Stimulated activated CD4-positive, alpha-beta T cell treated with anti-CD3 and anti-CD28 coated beads, Interleukin-15, amount 100 ng/mL, for 24 hours (primary cell): ENCODE measurements around the gene DISP3.

Experiments used
- DNase-seq: peaks from one replicate; pipeline ENCODE4 v3.0.0-alpha.2; 2020

DISP3 gene

DNA sequence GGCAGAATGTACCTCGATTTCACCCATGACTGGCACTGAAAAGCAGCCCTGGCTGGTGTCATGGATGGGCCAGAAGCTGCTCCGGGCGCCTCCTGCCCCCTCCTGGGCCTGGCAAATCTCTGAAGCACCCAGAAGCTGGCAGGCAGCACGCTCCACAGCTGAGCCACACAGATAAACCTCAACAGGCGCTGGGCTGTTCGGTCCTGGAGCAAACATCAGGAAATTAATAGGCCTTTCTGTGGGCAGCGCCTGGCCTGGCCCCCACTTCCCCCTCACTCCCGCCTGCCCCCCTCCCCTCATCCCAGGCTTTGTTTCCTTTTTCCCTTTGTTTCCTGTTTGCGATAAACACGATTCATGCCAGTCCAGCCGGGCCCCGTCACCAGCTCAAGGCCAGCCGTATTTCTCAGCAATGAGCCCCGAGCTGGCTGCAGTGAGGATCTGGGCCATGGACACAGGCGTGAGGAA, 20.1 kb upstream of the DISP3 start:
- no peak for DNase-seq

DNA sequence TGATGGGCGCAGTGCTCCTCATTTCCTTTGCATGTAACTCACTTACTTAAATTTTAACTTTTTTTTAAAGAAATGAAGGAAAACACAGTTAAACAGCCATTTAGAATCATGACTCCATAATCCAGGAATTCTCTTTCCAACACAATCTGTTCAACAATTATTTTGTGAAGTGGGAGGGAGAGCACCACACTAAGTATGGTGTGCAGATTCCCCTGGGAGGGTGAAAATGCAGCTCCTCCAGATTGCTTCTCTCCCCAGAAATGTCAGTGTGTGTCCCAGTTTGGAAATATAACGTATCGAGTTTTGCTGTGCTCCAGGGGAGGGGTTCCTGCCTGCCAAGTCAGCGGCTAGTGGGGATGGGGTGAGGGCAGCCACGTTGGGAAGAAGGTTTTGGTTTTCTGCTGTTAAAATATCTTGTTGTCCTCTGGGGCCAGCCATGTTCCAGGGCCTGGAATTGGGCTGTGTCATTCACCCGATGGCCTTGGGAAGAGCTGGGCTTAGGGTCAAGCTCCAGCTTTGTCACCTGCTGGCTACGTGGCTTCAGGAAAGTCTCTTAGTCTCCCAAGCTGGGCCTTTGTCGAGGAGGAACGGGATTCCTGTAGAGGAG, 17.3 kb upstream of the DISP3 start:
- DNase-seq, result no peak

GRCh38 chr1:11462224-11462923, 16.6 kb upstream of the DISP3 start:
- DNase-seq, result no peak

GRCh38 chr1:11463177-11463576, 15.8 kb upstream of the DISP3 start:
- DNase-seq, result no peak

DNA sequence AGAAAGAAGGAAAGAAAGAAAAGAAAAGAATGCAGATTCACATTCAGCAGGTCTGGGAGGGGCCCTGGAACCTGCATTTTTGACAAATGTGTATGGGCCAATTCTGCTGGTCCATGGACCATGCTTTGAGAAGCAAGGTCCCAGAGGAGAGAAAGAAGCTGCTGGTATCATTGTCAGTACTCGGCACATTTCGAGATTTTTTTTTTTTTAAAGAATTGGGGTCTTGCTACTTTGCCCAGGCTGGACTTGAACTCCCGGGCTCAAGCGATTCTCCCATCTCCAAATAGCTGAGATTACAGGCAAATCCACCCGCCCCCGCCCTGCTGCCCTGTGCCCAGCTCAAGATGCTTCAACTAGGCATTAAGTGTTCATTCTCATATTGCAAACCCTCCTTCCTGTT, 13.6 kb upstream of the DISP3 start:
- DNase-seq, result no peak

DNA sequence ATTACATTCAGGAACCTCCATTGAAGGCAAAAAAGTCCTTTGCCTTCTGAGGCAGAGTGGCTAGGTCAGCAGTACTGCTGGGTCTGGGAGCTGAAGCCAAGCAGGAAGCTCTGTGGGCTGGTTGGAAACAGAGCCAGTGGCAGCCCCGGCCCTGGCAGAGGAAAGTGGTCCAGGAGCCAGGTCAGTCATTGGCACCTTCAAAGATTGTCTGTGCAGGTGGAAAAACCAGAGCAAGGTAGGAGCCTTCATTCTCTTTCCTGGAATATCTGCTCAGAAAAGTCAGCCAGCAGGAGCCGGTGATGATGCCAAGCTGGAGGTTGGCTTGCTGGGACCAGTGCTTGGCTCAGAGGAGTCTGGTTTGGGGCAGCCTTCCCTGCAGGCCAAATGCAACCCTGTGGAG, 12.5 kb upstream of the DISP3 start:
- no peak for DNase-seq

- DNase-seq, result no peak
Measured at GRCh38 chr1:11468878-11469277, 10.1 kb upstream of the DISP3 start.

DNA sequence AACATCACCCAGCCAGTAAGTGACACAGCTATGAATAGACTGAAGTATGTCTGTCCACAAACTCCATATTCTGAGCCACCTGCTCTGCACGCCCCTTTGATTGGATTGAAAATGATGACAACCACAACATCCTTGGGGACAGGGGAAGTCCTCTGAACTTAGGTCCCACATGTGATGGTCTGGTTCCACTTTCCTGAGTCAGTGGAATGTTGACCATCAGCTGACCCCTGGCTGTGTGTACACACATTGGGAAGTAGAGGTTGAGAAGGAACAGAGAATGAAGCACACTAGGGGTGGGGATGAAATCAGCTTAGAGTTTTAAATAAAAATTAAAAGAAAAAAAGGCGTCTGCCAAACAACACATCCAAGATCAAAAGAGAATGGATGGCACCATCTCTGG, 8.0 kb upstream of the DISP3 start:
- DNase-seq, result no peak

DNA sequence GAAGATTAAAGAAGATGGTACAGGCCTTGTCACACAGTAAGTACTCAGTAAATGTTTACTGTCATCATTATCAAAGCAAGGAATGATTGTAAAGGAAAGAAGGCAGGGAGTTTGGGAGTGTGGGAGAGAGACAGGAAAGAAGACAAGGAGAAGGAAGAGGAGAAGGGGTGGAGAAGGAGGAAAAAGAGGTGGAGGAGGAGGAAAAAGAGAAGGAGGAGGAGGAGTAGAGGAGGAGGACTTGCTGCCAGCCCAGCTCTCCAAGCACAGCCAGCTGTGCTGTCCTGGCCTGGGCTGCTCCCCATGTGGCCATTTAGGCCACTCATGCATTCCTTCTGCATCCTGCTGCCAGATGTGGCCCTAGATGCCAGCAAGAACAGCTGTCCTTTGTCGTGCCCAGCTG, 7.5 kb upstream of the DISP3 start:
- no peak for DNase-seq

DNA sequence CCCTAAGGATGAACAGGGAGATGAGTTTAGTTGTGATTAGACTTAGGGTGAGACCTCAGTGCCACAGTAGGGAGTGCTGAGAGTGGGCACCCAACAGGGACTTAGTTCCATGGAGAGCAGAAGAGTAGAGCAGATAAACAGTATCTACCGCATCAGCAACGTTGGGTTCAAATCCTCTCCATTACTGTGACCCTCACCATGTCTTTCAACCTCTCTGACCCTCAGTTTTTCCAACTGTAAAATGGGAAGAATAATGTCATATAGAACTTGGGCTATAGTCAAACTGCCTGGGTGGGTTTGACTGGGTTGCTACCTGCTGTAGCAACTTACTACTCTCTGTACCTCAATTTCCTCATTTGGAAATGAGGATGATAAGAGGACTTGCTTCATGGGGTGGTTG, 6.7 kb upstream of the DISP3 start:
- no peak for DNase-seq

DNA sequence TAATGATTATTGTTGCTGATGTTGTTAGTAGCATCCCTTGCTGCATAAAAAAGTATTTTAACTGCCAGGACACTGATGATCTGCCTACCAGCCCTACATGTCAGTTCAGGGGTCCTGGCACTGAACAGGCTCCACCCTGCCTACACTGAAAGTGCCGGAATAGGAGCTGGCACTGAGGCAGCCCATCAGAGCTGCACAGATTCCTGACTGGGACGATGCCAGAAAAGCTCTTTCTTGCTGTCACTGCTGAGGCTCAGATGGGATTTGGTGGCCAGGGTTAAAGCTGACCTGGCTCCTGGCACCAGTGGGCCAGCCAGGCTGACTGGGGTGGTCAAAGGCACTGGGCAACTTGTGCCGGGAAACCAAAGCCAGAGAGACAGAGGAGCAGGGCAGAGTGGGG, 6.2 kb upstream of the DISP3 start:
- DNase-seq, result no peak

GRCh38 chr1:11473491-11474034, 5.4 kb upstream of the DISP3 start:
- peak; percentile 40 for DNase-seq

DNA sequence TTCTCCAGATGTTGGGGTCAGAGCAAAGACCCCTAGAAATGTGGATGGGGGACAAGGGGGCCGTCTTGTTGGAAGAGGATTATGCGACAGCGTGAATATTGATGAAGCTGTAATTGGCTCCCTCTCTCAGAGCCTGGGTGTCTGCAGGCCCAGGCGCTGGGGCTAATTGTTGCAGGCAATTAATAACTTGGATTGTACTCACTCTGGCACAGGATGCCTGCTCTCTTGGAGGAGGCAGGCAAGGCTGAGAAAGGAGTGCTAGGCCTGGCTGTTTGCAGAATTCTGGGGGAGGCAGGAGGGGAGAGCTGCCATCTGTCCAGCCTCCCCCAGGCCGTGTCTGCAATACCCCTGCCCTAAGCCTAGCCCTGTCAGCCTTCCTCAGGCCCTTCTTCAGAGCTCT, 4.1 kb upstream of the DISP3 start:
- no peak for DNase-seq

DNA sequence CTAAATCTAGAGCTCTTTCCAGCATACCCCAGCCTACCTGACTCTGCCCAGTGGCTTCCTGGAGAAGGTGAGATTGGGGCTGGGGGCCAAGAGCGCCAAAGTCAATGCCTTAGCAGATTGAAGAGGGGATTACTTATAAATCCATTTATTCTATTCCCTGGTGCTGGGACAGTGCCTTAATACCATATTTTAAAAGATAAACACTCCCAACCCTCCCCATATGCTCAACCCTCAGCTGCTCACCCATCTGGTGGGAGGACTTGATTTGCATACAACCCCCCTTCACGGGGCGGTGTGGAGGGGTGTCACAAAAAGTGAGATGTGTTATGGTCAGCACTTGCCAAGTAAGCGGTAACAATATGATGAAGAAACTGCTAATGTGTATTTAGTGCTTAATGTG, 3.2 kb upstream of the DISP3 start:
- DNase-seq, result no peak

DNA sequence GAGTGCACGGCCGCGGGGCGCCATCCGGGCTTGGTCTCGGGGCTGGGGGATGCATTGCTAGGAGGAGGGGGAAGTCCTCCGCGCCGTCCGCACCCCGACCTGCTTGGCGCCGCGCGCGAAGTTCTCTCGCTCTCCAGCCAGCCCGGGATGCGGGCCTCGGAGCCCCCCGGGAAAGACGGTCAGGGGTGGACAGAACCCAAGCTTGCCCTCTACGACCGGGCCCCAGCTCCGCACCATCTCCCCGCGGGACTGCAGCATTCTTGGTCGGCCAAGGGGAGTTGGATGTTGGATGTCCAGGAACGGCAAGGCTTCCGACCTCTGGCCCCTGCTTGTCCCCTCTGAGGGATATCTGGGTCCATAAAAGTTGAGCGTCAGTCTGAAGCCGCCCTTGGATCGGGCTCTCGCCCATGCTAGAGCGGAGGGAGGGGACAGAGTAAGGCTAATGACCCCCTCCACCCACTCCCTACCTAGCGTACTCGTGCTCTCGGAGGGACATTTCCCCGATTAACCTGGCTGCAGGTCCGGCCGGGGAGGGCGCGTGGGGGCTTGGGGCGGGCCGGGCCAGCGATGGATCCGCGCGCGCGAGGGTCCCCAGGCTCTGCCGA, 522 bp downstream of the DISP3 start:
- no peak for DNase-seq

DNA sequence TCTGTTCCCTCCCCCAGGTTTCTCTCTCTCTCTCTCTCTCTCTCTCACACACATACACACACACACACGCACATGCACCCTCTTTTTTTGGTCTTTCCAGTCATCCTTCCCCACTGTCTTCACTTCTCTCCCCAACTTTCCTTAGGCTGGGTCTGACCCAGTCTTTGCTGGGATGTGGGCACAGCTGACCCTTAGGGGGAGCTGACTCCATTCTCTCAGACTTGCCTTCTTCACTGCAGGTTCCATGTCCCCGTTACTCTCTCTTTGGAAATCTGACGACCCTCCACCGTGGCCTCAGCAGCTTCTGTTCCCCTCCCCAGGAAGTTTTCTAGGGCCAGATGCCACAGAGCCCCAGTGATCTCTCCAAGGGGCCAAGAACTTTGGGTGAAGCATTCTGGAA, 2.1 kb downstream of the DISP3 start:
- DNase-seq, result no peak

DNA sequence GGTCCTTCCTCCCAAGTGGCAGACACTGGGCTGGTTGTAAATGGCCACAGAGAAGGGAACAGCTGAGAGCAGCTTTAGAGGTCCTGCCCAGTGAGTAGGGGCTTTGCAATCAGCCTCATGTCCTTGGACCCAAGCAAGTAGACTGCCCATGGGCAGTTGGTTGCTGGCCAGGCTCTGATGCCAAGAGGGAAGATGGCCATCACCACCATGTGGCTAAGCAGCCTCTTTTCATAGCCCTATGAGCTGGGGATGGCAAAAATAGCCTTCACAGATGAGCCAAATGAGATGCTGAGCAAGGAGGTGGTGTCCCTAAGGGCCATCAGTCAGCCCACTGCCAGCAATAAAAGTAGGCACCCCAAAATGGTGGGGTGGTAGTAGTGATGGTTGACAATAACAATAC, 3.2 kb downstream of the DISP3 start:
- DNase-seq, result no peak

GRCh38 chr1:11482701-11483479, 3.9 kb downstream of the DISP3 start:
- no peak for DNase-seq

- DNase-seq, result no peak
Measured at GRCh38 chr1:11483581-11484320, 4.8 kb downstream of the DISP3 start.

DNA sequence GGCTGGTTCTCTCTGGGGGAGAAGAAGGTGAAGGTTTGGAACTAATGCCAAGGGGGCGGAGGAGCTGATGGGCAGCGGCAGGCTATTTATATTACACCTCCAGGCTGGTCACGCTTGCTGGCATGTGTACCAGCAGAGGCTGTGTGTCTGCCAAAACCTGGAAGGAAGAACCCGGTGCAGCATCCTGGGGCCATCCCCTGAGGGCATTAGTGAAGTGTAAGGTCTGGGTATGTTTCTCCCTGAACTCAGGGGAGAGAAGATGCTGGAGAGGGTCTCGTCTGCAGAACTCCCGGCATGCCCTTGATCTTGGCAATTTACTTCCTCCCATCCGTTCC, 5.3 kb downstream of the DISP3 start:
- no peak for DNase-seq

DNA sequence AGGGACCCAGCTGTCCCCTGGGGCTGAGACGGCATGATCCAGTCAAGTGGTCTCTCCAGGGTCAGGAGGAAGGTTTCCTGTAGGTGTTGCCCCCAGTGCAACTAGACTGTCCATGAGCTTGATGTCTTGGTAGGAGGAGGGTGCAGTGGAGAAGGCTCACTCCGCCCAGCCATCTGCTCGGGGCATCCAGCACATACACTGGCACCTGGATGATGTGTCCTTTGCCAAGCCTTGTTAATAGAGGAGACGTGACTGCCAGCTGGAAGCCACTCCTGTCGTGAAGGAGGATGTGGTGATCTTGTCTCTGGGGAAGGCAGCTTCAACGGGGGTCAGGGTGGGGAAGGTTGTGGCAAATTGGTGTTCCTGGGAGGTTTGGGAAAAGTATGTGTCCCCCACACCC, 6.2 kb downstream of the DISP3 start:
- no peak for DNase-seq

- no peak for DNase-seq
Measured at GRCh38 chr1:11486231-11487009, 7.5 kb downstream of the DISP3 start.
